H54 (cell line): Measurements from ENCODE around the gene DROSHA.
"Not testable (repeated sequence)": the region's sequence is repeated elsewhere in the genome, so short reads cannot be mapped to it uniquely, and the experiment has no call there.

ENCODE experiments used
- DNase-seq: peaks from one replicate; pipeline ENCODE4 v3.0.0; 2011; ENCODE audit warnings: low spot score, mixed read lengths; ENCODE audit not compliant: insufficient read length
- FAIRE-seq: peaks from 3 replicates; lab custom pipeline; 2011; peaks lifted over from hg19 to GRCh38; lab: Jason Lieb, UNC
- POLR2A ChIP-seq: IDR thresholded peaks from 2 replicates; pipeline ENCODE4 v1.6.1; 2011; ENCODE audit warnings: low read depth, mild to moderate bottlenecking, low read length

The DROSHA gene

DNA sequence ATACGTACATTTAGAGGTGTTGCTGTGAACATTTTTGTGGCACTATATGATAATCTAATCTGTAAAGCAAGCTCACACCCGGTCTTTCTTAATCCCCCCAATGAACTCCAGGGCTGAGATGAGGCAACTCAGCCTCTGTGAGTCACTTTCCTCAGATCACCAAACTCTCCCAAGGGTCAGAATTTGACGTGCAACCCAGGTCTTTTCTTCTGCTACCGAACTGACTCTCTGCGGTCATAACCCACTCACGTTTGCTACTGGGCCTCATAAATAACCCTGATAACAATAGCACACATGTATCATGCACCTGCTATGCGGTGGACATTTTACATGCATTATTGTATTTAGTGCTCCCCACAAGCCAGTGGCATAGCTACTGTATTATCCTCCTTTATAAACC, 153.1 kb downstream of the DROSHA start:
- DNase-seq = no peak
- no peak for FAIRE-seq
- TF ChIP-seq POLR2A = no peak

- FAIRE-seq = no peak
- no peak for TF ChIP-seq POLR2A
- DNase-seq = no peak
Observed at GRCh38 chr5:31378136-31378535, 153.8 kb downstream of the DROSHA start.

DNA sequence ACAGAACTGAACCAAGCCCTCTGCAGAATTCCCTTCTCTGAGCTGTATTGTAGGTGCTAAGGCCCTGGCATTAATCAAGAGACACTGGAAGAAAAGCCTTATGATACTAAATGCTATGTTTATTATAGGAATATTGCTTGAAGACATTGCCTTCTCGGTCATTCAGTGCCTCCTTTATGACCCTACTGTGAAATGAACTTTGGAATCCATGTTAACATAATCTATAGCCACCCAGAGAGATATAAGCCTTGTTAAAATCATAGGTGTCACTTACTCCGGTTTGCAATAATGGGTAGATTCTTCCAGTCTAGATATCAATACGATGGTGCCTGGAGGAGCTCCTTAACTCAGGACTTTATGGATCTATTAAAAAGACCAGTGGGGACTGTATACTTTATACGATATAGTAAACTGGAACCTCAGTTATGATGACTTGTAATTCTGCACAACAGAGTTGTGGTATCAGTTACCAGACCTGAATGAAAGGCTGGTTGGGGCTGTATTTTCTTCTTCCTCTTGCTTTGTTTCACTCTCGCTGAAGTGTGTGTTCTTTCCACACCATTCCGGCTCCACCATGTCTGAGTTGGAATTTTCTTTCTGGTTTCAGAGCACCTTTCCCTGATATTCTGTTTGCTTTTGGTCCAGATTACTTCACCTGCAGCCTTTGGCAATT, 154.5 kb downstream of the DROSHA start:
- FAIRE-seq = no peak
- TF ChIP-seq POLR2A = no peak
- DNase-seq = no peak

GRCh38 chr5:31375999-31376720, 155.7 kb downstream of the DROSHA start:
- no peak for TF ChIP-seq POLR2A
- DNase-seq = no peak
- no peak for FAIRE-seq

- DNase-seq (no peak), FAIRE-seq (no peak)
- TF ChIP-seq POLR2A = no peak
Observed at GRCh38 chr5:31372124-31372523, 159.8 kb downstream of the DROSHA start.

DNA sequence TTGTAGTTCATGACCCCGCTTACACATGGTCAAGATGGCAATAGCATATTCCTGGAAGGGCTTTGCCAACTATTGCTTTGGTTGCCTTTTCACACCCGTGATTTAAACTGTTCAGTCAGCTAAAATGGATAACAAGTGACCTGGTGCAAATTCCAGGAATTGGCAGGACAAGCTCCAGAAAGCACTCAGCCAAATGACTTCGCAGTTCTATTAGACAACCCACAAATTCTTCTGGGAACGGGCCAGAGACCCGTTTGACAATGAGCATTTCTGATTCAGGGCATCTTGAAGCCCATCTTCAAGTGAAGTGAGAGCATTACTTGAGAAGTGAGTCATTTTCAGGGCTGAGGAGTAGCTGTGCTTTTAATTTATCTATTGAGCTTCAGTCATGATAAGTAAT, 165.0 kb downstream of the DROSHA start:
- FAIRE-seq = no peak
- no peak for TF ChIP-seq POLR2A

GRCh38 chr5:31365776-31366175, 166.1 kb downstream of the DROSHA start:
- FAIRE-seq = no peak
- no peak for DNase-seq
- no peak for TF ChIP-seq POLR2A

More for the DNA sequence above, 165.0 kb downstream of the DROSHA start:
- DNase-seq = no peak

GRCh38 chr5:31364881-31365636, 166.8 kb downstream of the DROSHA start:
- DNase-seq (no peak), FAIRE-seq (no peak)
- no peak for TF ChIP-seq POLR2A

- no peak for TF ChIP-seq POLR2A
- FAIRE-seq (no peak), DNase-seq (no peak)
Observed at GRCh38 chr5:31362931-31363568, 168.8 kb downstream of the DROSHA start.

DNA sequence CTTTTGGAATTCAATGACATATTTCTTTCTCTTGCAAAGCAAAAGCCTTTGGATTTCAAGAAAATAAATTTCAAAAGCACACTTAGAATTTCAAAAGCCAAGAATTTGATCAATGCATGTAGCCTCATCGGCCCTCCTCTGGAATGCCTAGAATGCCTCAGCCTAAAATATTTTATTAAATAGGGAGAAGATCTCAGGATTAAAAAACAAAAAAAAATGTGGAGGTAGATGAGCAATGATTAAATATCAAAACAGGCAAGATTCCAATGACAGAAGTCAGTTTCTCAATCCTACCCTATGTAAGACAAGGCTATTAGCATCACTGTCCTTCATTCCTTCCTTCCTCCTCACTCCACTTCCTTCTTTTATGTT, 169.4 kb downstream of the DROSHA start:
- DNase-seq (no peak), FAIRE-seq (no peak)
- TF ChIP-seq POLR2A = no peak

DNA sequence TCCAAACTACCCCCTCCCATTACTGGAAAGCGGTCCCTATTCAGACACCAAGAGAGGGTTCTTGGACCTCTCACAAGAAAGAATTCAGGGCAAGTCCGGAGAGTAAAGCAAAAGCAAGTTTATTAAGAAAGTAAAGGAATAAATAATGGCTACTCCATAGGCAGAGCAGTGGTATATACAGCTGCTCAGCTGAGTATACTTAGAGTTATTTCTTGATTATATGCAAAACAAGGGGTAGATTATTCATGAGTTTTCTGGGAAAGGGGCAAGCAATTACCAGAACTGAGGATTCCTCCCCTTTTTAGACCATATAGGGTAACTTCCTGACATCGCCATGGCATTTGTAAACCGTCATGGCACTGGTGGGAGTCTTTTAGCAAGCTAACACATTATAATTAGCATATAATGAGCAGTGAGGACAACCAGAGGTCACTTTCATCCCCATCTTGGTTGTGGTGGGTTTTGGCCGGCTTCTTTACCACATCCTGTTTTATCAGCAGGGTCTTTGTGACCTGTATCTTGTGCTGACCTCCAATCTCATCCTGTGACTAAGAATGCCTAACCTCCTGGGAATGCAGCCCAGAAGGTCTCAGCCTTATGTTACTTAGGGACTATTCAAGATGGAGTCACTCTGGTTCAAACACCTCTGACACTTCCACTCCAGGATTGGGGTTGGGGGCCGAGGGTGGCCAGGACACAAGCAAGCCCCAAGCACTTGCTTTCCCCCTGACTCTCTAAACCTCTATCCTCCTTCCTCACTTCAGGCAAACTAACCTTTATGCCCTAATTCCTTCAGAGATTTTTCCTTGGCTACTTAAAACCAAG, 170.0 kb downstream of the DROSHA start:
- not testable (repeated sequence) for DNase-seq, FAIRE-seq

- no peak for TF ChIP-seq POLR2A
- DNase-seq (peak; percentile 20), FAIRE-seq (peak; percentile 38)
Observed at GRCh38 chr5:31361234-31361633, 170.7 kb downstream of the DROSHA start.

DNA sequence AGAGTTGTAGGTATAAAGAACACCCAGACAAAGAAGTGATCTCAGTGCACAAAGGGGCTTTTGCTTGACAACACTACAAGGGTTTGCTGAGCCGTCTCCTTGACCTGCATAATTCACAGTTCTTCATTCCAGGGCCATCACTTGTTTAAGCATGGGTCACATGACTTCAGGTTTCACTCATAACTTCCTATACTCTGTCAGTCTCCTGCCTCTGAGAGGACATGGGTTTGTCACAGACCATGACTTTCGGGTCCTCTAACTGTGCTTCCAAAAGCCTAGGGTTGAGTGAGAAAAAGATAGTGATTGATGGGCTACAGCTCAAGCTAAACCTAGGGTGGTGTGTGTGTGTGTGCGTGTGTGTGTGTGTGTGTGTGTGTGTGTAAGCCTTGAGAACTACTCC, 172.1 kb downstream of the DROSHA start:
- DNase-seq (no peak), FAIRE-seq (no peak)
- no peak for TF ChIP-seq POLR2A
